Measurements from ENCODE around the gene POFUT2.

- TF ChIP-seq POLR2A (IDR thresholded peaks at IDR 0.05) = no peak
- no peak for TF ChIP-seq CTCF (IDR thresholded peaks at IDR 0.05)
These were observed 24.2 kb downstream of the POFUT2 start for GRCh38 chr21:45263534-45263933.
